Neural progenitor cell (in vitro differentiated cells): ENCODE results near the gene SYTL1. TPM values are rescaled to one million over a fixed set of nuclear protein-coding genes. Genes with fewer than 3 reads are reported as not detected.

ENCODE experiments used
- DNase-seq: peaks from one replicate; pipeline ENCODE4 v3.0.0-alpha.2; 2016; ENCODE audit warnings: low spot score
- H2AFZ ChIP-seq: fragments of 200-600 bp; sonication (generic); replicated peaks from 2 replicates; pipeline ENCODE4 v1.6.1; 2016; ENCODE audit warnings: antibody characterized with exemption
- H3F3A ChIP-seq: fragments of 200-600 bp; sonication (generic); 2 replicates; pipeline ENCODE4 v1.6.1; 2016; ENCODE audit warnings: antibody characterized with exemption, low read depth
- H3K27ac ChIP-seq: fragments of 200-600 bp; sonication (generic); 2 replicates; pipeline ENCODE4 v1.5.1; 2016; ENCODE audit warnings: mild to moderate bottlenecking
- H3K27me3 ChIP-seq: fragments of 200-600 bp; sonication (generic); 2 replicates; pipeline ENCODE4 v1.6.1; 2016; ENCODE audit warnings: mild to moderate bottlenecking, moderate library complexity
- H3K36me3 ChIP-seq: fragments of 200-600 bp; sonication (generic); 2 replicates; pipeline ENCODE4 v1.5.1; 2016
- H3K4me1 ChIP-seq: fragments of 200-600 bp; sonication (generic); 2 replicates; pipeline ENCODE4 v1.6.1; 2016; ENCODE audit warnings: mixed run types
- H3K4me2 ChIP-seq: fragments of 200-600 bp; sonication (generic); 2 replicates; pipeline ENCODE4 v1.6.1; 2016
- H3K4me3 ChIP-seq: fragments of 200-600 bp; sonication (generic); 2 replicates; pipeline ENCODE4 v1.5.1; 2016
- H3K79me2 ChIP-seq: fragments of 200-600 bp; sonication (generic); 2 replicates; pipeline ENCODE4 v1.6.1; 2016; ENCODE audit warnings: low read depth
- H3K9ac ChIP-seq: fragments of 200-600 bp; sonication (generic); 2 replicates; pipeline ENCODE4 v1.6.1; 2016
- H3K9me3 ChIP-seq: fragments of 200-600 bp; sonication (generic); 2 replicates; pipeline ENCODE4 v1.5.1; 2016; ENCODE audit warnings: low read depth
- H4K20me1 ChIP-seq: fragments of 200-600 bp; sonication (generic); 2 replicates; pipeline ENCODE4 v1.6.1; 2016; ENCODE audit warnings: low read depth
- H3K27ac Mint-ChIP-seq: 3 replicates; pipeline ENCODE4 v1.8.0; 2021; ENCODE audit warnings: mixed read lengths
- H3K27me3 Mint-ChIP-seq: 2 replicates; pipeline ENCODE4 v1.8.0; 2022; ENCODE audit warnings: low read depth, mild to moderate bottlenecking, inconsistent platforms, moderate library complexity, mixed read lengths; ENCODE audit not compliant: insufficient read depth
- H3K36me3 Mint-ChIP-seq: 3 replicates; pipeline ENCODE4 v1.8.0; 2021; ENCODE audit warnings: mixed read lengths
- H3K4me1 Mint-ChIP-seq: 3 replicates; pipeline ENCODE4 v1.8.0; 2021; ENCODE audit warnings: mixed read lengths
- H3K4me3 Mint-ChIP-seq: 3 replicates; pipeline ENCODE4 v1.8.0; 2021; ENCODE audit warnings: mild to moderate bottlenecking, moderate library complexity, mixed read lengths
- H3K9me3 Mint-ChIP-seq: 3 replicates; pipeline ENCODE4 v1.8.0; 2020; ENCODE audit warnings: mixed read lengths
- EZH2 ChIP-seq: fragments of 200-600 bp; sonication (generic); IDR thresholded peaks from 2 replicates; pipeline ENCODE4 v1.6.1; 2017; ENCODE audit warnings: antibody characterized with exemption, mild to moderate bottlenecking, moderate library complexity
- EZH2phosphoT487 ChIP-seq: fragments of 200-600 bp; sonication (generic); IDR thresholded peaks from 2 replicates; pipeline ENCODE4 v1.6.1; 2017; ENCODE audit warnings: antibody characterized with exemption
- total RNA-seq: library from RNA; depleted of rRNA; stranded (reverse); fragments of >200 nt; gene quantifications from 2 replicates; pipeline ENCODE4 v1.2.3, GENCODE V29; 2015; ENCODE audit warnings: low replicate concordance
- TF ChIP-seq, protein P1 (sequence below): fragments of 200-600 bp; sonication (generic); IDR thresholded peaks from 2 replicates; pipeline ENCODE4 v1.5.1; 2017; ENCODE audit warnings: antibody characterized with exemption, mild to moderate bottlenecking

SYTL1 gene
- total RNA-seq, 1 donor from 2014 or later, result 5.7 TPM

DNA sequence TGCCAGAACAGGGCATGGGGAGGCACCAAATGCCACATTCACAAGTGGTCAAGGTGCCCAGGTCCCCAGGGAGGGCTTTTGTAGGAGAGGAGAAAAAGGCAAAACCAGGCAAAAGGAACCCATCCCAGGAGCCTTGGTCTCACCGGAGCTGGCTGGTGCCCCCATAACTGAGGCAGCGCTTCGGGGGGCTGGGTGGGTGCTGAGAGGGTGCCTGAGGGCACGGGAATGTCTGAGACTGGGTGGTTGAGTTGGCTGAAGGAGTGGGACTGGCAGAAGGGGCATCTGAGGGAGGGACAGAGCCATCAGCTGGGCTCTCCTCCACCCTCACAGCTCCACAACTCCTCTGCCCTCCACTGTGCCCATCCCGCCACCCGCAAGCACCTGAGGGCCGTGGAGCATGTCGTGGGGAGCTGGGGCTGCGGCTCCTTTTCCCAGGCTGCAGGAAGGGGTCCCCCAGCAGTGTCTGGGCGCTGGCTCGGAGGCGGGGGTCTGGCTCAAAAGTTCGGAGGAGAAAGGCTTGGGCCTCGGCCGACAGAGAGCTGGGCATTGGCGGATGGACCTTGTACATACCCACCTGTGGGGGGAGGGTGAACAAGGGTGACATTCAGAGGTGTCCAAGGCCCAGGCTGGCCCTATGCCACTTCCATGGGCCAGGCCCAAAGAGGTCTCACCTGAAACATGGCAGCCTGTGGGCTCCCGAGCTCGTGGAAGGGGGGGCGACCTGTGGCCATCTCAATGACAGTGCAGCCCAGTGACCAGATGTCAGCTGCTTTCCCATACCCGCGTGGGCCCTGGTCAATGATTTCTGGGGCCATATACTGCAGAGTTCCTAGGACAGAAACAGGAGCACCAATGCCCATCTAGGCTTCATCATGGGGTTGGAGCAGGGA lies 16.5 kb downstream of the SYTL1 start:
- Histone ChIP-seq H3K4me3 (no peak overlapping the region), H3K9ac (no peak overlapping the region), H3K4me2 (no peak overlapping the region), H3K27ac (no peak overlapping the region), H3K4me1 (peaks cover 16% of the 10 kb centered on the region), H3F3A (peaks cover 7% of the 10 kb centered on the region), H3K27me3 (peaks cover 55% of the 10 kb centered on the region), H3K79me2 (no peaks in the 10 kb centered on the region), H3K36me3 (no peaks in the 10 kb centered on the region), H4K20me1 (peaks cover 17% of the 10 kb centered on the region), H2AFZ (no peak overlapping the region), H3K9me3 (no peaks in the 10 kb centered on the region)
- Mint-ChIP-seq H3K9me3 (no peaks in the 10 kb centered on the region), H3K27me3 (peaks cover 23% of the 10 kb centered on the region), H3K27ac (no peak overlapping the region), H3K4me3 (peak overlapping the region; percentile 48), H3K36me3 (peaks cover 11% of the 10 kb centered on the region), H3K4me1 (peaks cover 25% of the 10 kb centered on the region)
- DNase-seq, result no peak
- TF ChIP-seq, protein P1, sequence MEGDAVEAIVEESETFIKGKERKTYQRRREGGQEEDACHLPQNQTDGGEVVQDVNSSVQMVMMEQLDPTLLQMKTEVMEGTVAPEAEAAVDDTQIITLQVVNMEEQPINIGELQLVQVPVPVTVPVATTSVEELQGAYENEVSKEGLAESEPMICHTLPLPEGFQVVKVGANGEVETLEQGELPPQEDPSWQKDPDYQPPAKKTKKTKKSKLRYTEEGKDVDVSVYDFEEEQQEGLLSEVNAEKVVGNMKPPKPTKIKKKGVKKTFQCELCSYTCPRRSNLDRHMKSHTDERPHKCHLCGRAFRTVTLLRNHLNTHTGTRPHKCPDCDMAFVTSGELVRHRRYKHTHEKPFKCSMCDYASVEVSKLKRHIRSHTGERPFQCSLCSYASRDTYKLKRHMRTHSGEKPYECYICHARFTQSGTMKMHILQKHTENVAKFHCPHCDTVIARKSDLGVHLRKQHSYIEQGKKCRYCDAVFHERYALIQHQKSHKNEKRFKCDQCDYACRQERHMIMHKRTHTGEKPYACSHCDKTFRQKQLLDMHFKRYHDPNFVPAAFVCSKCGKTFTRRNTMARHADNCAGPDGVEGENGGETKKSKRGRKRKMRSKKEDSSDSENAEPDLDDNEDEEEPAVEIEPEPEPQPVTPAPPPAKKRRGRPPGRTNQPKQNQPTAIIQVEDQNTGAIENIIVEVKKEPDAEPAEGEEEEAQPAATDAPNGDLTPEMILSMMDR, result no peak
- TF ChIP-seq EZH2 (no peak), EZH2phosphoT487 (no peak)

DNA sequence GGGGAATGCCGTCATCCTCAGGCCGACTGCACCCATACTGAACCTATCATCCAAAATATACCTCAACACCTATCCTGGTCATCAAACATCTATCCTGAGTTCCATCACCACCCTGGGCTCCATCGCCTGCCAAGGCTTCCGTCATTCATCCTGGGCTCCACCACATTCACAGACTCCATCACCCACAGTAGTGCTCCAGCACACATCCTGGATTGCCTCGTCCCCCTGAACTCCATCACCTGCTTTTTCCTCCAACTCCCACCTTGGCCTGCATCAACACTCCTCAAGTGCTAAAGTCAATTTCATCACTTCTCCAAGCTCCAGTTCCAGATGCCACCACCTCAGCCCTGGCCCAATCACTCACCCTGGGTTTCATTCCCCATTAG lies 17.1 kb downstream of the SYTL1 start:
- H3K36me3 Mint-ChIP-seq, result peaks cover 11% of the 10 kb centered on the region
- peaks cover 31% of the 10 kb centered on the region for H3K4me1 Mint-ChIP-seq
- H3K9me3 Mint-ChIP-seq, result no peaks in the 10 kb centered on the region
- Histone ChIP-seq H2AFZ (no peak overlapping the region), H3K27me3 (peaks cover 55% of the 10 kb centered on the region), H3K4me2 (no peak overlapping the region), H3K4me1 (peaks cover 19% of the 10 kb centered on the region), H3K79me2 (no peaks in the 10 kb centered on the region), H3K36me3 (no peaks in the 10 kb centered on the region), H3K27ac (no peak overlapping the region), H3K4me3 (no peak overlapping the region), H3F3A (peaks cover 13% of the 10 kb centered on the region), H3K9ac (no peak overlapping the region), H3K9me3 (no peaks in the 10 kb centered on the region), H4K20me1 (peaks cover 24% of the 10 kb centered on the region)
- H3K4me3 Mint-ChIP-seq, result peak overlapping the region; percentile 6
- H3K27me3 Mint-ChIP-seq, result peaks cover 25% of the 10 kb centered on the region
- TF ChIP-seq, protein P1, result no peak
- TF ChIP-seq EZH2phosphoT487, result no peak
- TF ChIP-seq EZH2, result no peak
- H3K27ac Mint-ChIP-seq, result peak overlapping the region; percentile 17
- no peak for DNase-seq

GRCh38 chr1:27359822-27360158 lies 18.0 kb downstream of the SYTL1 start:
- Mint-ChIP-seq H3K9me3 (no peaks in the 10 kb centered on the region), H3K4me3 (peak overlapping the region; percentile 44), H3K27ac (no peak overlapping the region), H3K4me1 (peaks cover 38% of the 10 kb centered on the region), H3K36me3 (peaks cover 11% of the 10 kb centered on the region), H3K27me3 (peaks cover 25% of the 10 kb centered on the region)
- Histone ChIP-seq H3K27ac (no peak overlapping the region), H3K4me1 (peaks cover 27% of the 10 kb centered on the region), H3F3A (peaks cover 22% of the 10 kb centered on the region), H3K4me3 (peak overlapping the region; percentile 68), H3K9ac (no peak overlapping the region), H2AFZ (no peak overlapping the region), H3K36me3 (no peaks in the 10 kb centered on the region), H3K9me3 (no peaks in the 10 kb centered on the region), H3K27me3 (peaks cover 55% of the 10 kb centered on the region), H3K4me2 (peak overlapping the region; percentile 98), H4K20me1 (peaks cover 32% of the 10 kb centered on the region), H3K79me2 (no peaks in the 10 kb centered on the region)
- TF ChIP-seq EZH2 (no peak), EZH2phosphoT487 (no peak)
- TF ChIP-seq, protein P1, result no peak
- DNase-seq, result no peak
